Measurements from ENCODE around the gene MINK1. TPM values are rescaled to one million over a fixed set of nuclear protein-coding genes. Genes with fewer than 3 reads are reported as not detected.

The MINK1 gene
- total RNA-seq, 2 donors from 2014 or later: 74.4 to 82.7 TPM

DNA sequence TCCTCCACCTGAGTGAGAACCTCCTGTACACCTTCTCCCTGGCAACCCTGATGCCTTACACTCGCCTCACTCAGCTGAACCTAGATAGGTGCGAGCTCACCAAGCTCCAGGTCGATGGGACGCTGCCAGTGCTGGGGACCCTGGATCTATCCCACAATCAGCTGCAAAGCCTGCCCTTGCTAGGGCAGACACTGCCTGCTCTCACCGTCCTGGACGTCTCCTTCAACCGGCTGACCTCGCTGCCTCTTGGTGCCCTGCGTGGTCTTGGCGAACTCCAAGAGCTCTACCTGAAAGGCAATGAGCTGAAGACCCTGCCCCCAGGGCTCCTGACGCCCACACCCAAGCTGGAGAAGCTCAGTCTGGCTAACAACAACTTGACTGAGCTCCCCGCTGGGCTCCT, 99.6 kb downstream of the MINK1 start:
- H3K9me3 Mint-ChIP-seq: no peaks in the 10 kb centered on the region
- H3K4me1 Mint-ChIP-seq (ENCODE audit: low read depth): peaks cover 8% of the 10 kb centered on the region

DNA sequence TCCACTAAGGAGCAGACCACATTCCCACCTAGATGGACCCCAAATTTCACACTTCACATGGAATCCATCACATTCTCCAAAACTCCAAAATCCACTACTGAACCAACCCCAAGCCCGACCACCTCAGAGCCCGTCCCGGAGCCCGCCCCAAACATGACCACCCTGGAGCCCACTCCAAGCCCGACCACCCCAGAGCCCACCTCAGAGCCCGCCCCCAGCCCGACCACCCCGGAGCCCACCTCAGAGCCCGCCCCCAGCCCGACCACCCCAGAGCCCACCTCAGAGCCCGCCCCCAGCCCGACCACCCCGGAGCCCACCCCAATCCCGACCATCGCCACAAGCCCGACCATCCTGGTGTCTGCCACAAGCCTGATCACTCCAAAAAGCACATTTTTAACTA, 100.5 kb downstream of the MINK1 start:
- peak overlapping the region in 1 of 2 donors; percentile 19 for H3K4me3 Mint-ChIP-seq
- no peak for DNase-seq
- H3K27ac Mint-ChIP-seq: no peak overlapping the region

More for the DNA sequence above, 99.6 kb downstream of the MINK1 start:
- H3K36me3 Mint-ChIP-seq (ENCODE audit: insufficient read depth in 2 of 2): peaks cover 0 to 22% of the 10 kb centered on the region in 2 donors
- H3K4me3 Mint-ChIP-seq: no peak overlapping the region
- peak in 1 of 2 donors; percentile 11 for ATAC-seq (replicated peaks in 1 of 2)
- no peak for DNase-seq
- H3K27ac Mint-ChIP-seq: no peak overlapping the region
- no peaks in the 10 kb centered on the region for H3K27me3 Mint-ChIP-seq (ENCODE audit: low read depth)

DNA sequence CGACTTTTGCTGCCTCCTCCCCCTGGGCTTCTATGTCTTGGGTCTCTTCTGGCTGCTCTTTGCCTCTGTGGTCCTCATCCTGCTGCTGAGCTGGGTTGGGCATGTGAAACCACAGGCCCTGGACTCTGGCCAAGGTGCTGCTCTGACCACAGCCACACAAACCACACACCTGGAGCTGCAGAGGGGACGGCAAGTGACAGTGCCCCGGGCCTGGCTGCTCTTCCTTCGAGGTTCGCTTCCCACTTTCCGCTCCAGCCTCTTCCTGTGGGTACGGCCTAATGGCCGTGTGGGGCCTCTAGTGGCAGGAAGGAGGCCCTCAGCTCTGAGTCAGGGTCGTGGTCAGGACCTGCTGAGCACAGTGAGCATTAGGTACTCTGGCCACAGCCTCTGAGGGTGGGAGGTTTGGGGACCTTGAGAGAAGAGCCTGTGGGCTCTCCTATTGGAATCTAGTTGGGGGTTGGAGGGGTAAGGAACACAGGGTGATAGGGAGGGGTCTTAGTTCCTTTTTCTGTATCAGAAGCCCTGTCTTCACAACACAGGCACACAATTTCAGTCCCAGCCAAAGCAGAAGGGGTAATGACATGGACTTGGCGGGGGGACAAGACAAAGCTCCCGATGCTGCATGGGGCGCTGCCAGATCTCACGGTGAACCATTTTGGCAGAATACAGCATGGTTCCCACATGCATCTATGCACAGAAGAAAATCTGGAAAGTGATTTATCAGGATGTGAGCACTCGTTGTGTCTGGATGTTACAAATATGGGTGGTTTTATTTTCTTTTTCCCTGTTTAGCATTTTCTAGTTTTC, 101.2 kb downstream of the MINK1 start:
- peak in 1 of 2 donors; percentile 28 for DNase-seq
- ATAC-seq (replicated peaks in 1 of 2): peak; percentile 54 to 76

More for the DNA sequence above, 100.5 kb downstream of the MINK1 start:
- peaks cover 2 to 20% of the 10 kb centered on the region in 2 donors for H3K36me3 Mint-ChIP-seq (ENCODE audit: insufficient read depth in 2 of 2)
- ATAC-seq (replicated peaks in 1 of 2): no peak
- peaks cover 14% of the 10 kb centered on the region for H3K4me1 Mint-ChIP-seq (ENCODE audit: low read depth)
- H3K27me3 Mint-ChIP-seq (ENCODE audit: low read depth): no peaks in the 10 kb centered on the region
- no peaks in the 10 kb centered on the region for H3K9me3 Mint-ChIP-seq

DNA sequence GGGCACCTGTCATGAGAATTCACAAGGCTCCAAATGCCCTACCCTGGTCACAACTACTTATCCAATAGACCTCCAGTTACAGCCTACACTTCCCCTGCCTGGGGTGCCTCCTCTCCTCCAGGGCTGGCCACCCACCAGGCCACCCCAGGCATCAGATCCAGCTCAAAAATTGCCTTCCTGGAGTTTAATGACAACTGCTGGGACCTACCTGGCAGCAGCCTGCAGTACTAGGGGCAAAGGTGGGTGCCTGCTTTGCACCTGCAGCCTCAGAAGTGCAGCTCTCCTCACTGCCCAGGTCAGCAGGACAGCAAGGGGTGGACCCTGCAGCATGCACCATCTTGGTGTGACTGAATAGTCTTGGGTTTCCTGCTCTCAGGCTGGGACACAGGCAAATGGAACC, 102.5 kb downstream of the MINK1 start:
- peaks cover 21% of the 10 kb centered on the region for H3K4me1 Mint-ChIP-seq (ENCODE audit: low read depth)
- DNase-seq (no peak), ATAC-seq (replicated peaks in 1 of 2) (no peak)
- peaks cover 6 to 20% of the 10 kb centered on the region in 2 donors for H3K36me3 Mint-ChIP-seq (ENCODE audit: insufficient read depth in 2 of 2)
- no peaks in the 10 kb centered on the region for H3K9me3 Mint-ChIP-seq
- no peak overlapping the region for H3K4me3 Mint-ChIP-seq
- H3K27ac Mint-ChIP-seq: no peak overlapping the region
- H3K27me3 Mint-ChIP-seq (ENCODE audit: low read depth): no peaks in the 10 kb centered on the region

More for the DNA sequence above, 101.2 kb downstream of the MINK1 start:
- Mint-ChIP-seq H3K27me3 (ENCODE audit: low read depth) (no peaks in the 10 kb centered on the region), H3K27ac (peak overlapping the region; percentile 55), H3K4me1 (ENCODE audit: low read depth) (peaks cover 21% of the 10 kb centered on the region), H3K9me3 (no peaks in the 10 kb centered on the region), H3K4me3 (peak overlapping the region; percentile 2 to 39), H3K36me3 (ENCODE audit: insufficient read depth in 2 of 2) (peaks cover 2 to 16% of the 10 kb centered on the region in 2 donors)

DNA sequence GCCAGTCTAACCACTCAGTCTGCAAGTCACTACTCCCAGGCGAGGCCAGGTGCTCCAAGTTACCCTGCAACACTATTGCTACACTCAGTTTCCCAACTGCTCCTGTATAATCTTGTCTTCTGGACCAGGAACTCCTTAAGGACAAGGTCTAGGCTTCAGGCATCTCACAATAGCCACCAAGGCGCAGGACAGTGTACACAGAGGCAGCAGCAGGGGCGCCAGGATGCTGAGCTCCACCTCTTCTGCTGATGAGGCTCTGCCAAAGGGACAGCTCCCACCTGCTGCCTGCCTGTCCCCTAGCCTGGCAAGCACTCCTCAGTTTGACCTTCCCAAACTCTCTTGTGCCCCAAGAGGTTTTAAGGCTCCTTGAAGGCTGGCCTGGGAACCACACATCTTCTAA, 103.3 kb downstream of the MINK1 start:
- DNase-seq (no peak), ATAC-seq (replicated peaks in 1 of 2) (no peak)
- peaks cover 27% of the 10 kb centered on the region for H3K4me1 Mint-ChIP-seq (ENCODE audit: low read depth)
- H3K27ac Mint-ChIP-seq: peak overlapping the region; percentile 3
- H3K4me3 Mint-ChIP-seq: no peak overlapping the region
- H3K36me3 Mint-ChIP-seq (ENCODE audit: insufficient read depth in 2 of 2): peaks cover 9 to 25% of the 10 kb centered on the region in 2 donors
- no peaks in the 10 kb centered on the region for H3K27me3 Mint-ChIP-seq (ENCODE audit: low read depth)
- H3K9me3 Mint-ChIP-seq: no peaks in the 10 kb centered on the region

DNA sequence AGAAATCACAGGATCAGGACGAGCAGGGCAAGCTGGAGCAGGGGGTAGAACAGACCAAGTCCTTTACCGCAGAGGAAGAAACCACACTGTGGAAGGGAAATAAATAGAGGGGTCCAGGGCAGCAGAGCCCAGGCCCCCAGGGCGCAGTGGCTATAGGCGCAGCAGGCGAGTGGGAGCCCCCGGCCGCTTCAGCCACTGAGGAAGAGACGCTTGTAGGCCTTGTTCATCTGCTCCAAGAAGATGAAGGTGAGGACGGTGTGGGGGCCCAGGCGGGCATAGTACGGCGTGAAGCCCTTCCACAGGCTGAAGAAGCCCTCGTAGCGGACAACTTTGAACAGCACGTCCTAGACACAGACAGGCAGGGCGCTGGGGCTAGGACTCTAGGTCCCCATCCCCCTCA, 104.4 kb downstream of the MINK1 start:
- H3K36me3 Mint-ChIP-seq (ENCODE audit: insufficient read depth in 2 of 2): peaks cover 14 to 31% of the 10 kb centered on the region in 2 donors
- ATAC-seq (replicated peaks in 1 of 2): no peak
- no peaks in the 10 kb centered on the region for H3K9me3 Mint-ChIP-seq
- peaks cover 38% of the 10 kb centered on the region for H3K4me1 Mint-ChIP-seq (ENCODE audit: low read depth)
- no peaks in the 10 kb centered on the region for H3K27me3 Mint-ChIP-seq (ENCODE audit: low read depth)
- H3K4me3 Mint-ChIP-seq: peak overlapping the region in 1 of 2 donors; percentile 98
- H3K27ac Mint-ChIP-seq: no peak overlapping the region
- no peak for DNase-seq

DNA sequence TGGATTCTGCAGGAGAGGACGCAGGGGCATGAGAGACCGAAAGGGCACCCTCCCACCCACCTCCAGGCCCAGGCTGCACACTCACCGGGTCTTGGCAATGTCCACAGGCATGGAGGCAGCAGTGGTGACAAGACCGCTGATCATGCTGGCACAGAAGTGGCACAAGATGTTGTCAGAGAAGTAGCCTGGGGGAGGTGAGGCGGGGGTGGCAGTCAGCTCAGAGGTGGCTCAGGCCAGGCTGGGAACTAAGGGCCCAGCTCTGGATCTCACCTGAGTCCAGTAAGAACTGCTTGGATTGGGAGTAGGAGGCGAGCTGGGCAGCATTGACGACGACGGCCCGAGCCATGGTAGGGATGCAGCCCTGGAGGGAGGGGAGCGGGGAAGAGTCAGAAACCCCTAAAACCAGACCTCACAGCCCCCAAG, 104.9 kb downstream of the MINK1 start:
- DNase-seq (no peak), ATAC-seq (replicated peaks in 1 of 2) (no peak)
- peaks cover 17 to 33% of the 10 kb centered on the region in 2 donors for H3K36me3 Mint-ChIP-seq (ENCODE audit: insufficient read depth in 2 of 2)
- peak overlapping the region; percentile 77 for H3K27ac Mint-ChIP-seq
- peaks cover 43% of the 10 kb centered on the region for H3K4me1 Mint-ChIP-seq (ENCODE audit: low read depth)
- H3K9me3 Mint-ChIP-seq: no peaks in the 10 kb centered on the region
- H3K4me3 Mint-ChIP-seq: peak overlapping the region; percentile 93 to 98
- no peaks in the 10 kb centered on the region for H3K27me3 Mint-ChIP-seq (ENCODE audit: low read depth)

DNA sequence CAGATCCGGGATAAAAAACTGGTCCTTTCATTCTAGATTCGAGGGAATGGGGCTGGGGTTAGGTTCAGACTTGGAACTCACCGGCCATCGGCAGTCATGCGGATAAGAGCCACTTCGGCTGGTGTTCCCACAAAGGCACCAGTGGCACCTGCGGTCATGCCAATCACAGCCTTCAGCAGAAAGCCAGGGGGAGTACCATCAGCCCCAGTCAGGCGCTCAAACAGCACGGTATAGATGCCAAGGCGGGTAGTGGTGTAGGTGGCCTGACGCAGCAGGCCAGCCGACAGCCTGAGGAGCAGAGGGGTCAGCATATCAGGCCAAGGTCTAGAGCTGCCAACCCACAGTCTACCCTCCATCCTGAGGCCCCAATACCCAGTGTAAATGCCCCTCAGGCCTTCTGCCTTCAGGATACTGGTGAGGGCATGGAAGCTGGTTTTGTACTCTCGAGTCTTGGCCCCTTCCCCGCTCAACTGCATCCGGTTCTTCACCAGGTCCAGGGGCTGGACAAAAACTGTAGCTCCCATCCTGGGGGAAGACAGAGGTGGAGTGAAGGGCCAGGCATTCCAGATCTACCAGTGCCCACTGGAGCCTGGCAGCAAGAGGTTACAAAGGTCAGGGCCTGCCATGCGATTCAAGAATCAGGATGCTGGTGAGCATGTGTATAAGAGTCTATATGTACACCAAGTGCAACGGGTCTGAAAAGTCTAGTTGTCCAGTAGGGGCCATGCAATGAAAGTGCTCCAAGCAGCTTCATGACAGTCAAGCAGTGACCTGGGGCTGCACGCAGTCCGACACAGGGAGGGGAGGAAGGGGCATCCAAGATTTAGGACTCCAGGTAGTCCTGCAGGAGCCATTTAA, 105.8 kb downstream of the MINK1 start:
- peak overlapping the region; percentile 77 for H3K27ac Mint-ChIP-seq

DNA sequence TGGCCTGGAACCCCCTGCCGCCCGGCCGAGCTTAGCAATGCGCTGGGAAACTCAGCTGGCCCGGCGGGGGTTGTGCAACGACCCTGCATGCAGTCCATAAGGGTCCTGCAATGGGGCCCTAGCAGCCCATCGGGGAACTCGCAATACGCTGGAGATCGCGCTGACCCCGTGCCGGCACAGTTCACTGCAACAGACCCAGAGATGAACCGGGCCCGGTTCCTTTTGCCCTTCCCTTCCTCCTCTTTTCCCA, 106.3 kb downstream of the MINK1 start:
- Mint-ChIP-seq H3K27ac (no peak overlapping the region), H3K4me3 (peak overlapping the region; percentile 93 to 98), H3K27me3 (ENCODE audit: low read depth) (no peaks in the 10 kb centered on the region), H3K9me3 (no peaks in the 10 kb centered on the region), H3K36me3 (ENCODE audit: insufficient read depth in 2 of 2) (peaks cover 24 to 46% of the 10 kb centered on the region in 2 donors), H3K4me1 (ENCODE audit: low read depth) (peaks cover 51% of the 10 kb centered on the region)
- no peak for DNase-seq
- peak in 1 of 2 donors; percentile 3 for ATAC-seq (replicated peaks in 1 of 2)

More for the DNA sequence above, 105.8 kb downstream of the MINK1 start:
- H3K4me3 Mint-ChIP-seq: peak overlapping the region; percentile 93 to 98
- no peaks in the 10 kb centered on the region for H3K27me3 Mint-ChIP-seq (ENCODE audit: low read depth)
- H3K4me1 Mint-ChIP-seq (ENCODE audit: low read depth): peaks cover 51% of the 10 kb centered on the region
- no peaks in the 10 kb centered on the region for H3K9me3 Mint-ChIP-seq
- peaks cover 19 to 40% of the 10 kb centered on the region in 2 donors for H3K36me3 Mint-ChIP-seq (ENCODE audit: insufficient read depth in 2 of 2)
- DNase-seq: no peak
- no peak for ATAC-seq (replicated peaks in 1 of 2)

DNA sequence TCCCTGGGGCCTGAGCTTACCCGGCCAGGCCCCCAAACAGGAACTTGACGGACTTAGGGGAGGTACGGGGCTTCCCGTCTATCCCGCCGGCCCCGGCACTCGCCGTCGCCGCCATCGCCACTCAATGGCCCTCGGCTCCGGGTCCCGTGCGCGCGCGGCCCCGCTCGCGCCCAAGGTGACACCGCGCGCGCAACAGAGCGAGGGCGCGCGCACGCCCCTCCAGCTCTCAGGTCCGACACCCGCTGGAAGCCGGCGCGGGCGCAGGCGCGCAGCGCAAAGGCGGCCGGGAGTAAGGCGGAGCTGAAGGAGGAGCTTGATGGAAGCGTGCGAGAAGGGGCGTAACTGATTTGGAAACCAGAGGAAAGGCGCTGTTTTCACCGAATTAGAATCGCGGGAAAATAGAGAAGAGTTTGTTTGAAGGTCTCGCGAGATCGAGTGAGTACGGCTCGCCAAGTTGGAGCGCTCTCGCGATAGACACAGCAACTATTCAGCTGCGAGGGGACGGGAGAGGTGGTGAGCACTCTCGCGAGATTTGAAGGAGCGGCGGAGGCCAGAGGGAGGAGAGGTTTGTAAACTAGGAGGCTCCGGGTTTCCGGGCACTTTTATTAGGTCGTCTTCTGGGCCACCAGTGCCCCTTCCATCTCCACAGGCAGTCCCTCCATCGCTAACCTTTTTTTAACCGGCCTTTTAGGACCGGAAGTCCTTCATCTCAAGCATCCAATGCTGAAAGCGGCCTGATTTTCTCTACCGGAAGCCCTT, 106.8 kb downstream of the MINK1 start, which contains the start of the genes RNF167 and SLC25A11:
Gene RNF167 (plus strand): TSS at position 473 of the 759 bp plus-strand sequence. CDS start 642 bp downstream, outside the sequence.
Gene SLC25A11 (minus strand): TSS at position 251 of the 759 bp plus-strand sequence. CDS start 136 bp downstream, at position 115.
- H3K27ac Mint-ChIP-seq: peak within 1 kb of the TSS; percentile 99
- H3K9me3 Mint-ChIP-seq: no peaks in the 10 kb centered on the region
- ATAC-seq (replicated peaks in 1 of 2) (peak; percentile 83), DNase-seq (peak; percentile 96 to 98)
- no peaks in the 10 kb centered on the region for H3K27me3 Mint-ChIP-seq (ENCODE audit: low read depth)
- peaks cover 54% of the 10 kb centered on the region for H3K4me1 Mint-ChIP-seq (ENCODE audit: low read depth)
- H3K36me3 Mint-ChIP-seq (ENCODE audit: insufficient read depth in 2 of 2): peaks cover 24 to 50% of the 10 kb centered on the region in 2 donors
- H3K4me3 Mint-ChIP-seq: peak within 1 kb of the TSS; percentile 93 to 98

DNA sequence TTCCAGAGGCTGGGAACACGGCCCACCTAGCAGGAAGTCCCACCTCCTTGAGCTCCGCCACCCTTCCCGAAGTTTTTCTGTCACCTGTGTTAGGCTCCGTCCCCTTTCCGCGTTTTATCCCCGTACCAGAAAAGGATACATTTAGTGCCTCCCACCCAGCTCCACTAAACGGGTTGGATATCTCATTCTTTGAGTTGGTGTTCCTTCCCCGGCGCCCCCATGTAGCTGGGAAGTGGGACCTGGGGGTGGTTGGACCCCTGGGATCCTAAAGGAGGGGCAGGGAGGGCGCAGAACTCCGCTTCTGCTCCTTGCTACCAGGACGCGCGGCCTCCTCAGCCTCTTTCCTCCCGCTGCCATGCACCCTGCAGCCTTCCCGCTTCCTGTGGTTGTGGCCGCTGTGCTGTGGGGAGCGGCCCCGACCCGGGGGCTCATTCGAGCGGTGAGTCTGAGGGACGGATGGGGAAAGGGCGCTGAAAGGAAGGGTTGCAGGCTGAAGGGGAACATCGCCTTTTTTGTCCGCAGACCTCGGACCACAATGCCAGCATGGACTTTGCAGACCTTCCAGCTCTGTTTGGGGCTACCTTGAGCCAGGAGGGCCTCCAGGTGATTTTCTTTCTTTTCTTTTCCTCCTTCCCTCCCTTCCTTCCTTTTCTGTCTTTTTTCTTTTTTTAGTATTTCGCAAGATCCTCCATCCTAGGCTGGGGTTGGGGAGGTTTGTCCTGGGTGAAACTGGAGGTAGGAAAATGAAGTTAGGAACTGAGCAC, 107.6 kb downstream of the MINK1 start:
- H3K9me3 Mint-ChIP-seq: no peaks in the 10 kb centered on the region
- H3K27ac Mint-ChIP-seq: peak overlapping the region; percentile 99
- peaks cover 31 to 56% of the 10 kb centered on the region in 2 donors for H3K36me3 Mint-ChIP-seq (ENCODE audit: insufficient read depth in 2 of 2)
- peak overlapping the region; percentile 93 to 98 for H3K4me3 Mint-ChIP-seq
- ATAC-seq (replicated peaks in 1 of 2): peak in 1 of 2 donors; percentile 5
- peaks cover 61% of the 10 kb centered on the region for H3K4me1 Mint-ChIP-seq (ENCODE audit: low read depth)
- H3K27me3 Mint-ChIP-seq (ENCODE audit: low read depth): no peaks in the 10 kb centered on the region
- DNase-seq: peak; percentile 60 to 69

DNA sequence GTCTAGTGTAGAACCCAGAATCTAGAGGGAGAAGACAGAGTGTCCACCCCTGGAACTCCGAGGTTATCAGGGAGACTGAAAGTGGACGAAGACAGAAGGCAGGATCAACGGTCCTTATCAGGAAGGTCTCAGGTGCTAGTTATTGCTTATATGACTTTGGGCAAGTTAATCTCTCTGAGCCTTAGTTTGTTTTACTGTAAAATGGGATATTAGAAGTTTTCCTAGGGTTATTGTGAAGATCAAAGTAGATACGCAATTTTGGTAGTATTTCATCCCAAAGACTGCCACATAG, 108.1 kb downstream of the MINK1 start:
- no peaks in the 10 kb centered on the region for H3K9me3 Mint-ChIP-seq
- peak overlapping the region; percentile 99 for H3K27ac Mint-ChIP-seq
- H3K27me3 Mint-ChIP-seq (ENCODE audit: low read depth): no peaks in the 10 kb centered on the region
- peaks cover 66% of the 10 kb centered on the region for H3K4me1 Mint-ChIP-seq (ENCODE audit: low read depth)
- ATAC-seq (replicated peaks in 1 of 2) (no peak), DNase-seq (no peak)
- H3K4me3 Mint-ChIP-seq: peak overlapping the region; percentile 93 to 98
- peaks cover 34 to 57% of the 10 kb centered on the region in 2 donors for H3K36me3 Mint-ChIP-seq (ENCODE audit: insufficient read depth in 2 of 2)

Data from activated T-cell treated with anti-CD3 and anti-CD28 coated beads, Interleukin-2, amount 50 U/mL, for 72 hours (primary cell).